ENCODE measurements around the gene DIDO1.

The DIDO1 gene

DNA sequence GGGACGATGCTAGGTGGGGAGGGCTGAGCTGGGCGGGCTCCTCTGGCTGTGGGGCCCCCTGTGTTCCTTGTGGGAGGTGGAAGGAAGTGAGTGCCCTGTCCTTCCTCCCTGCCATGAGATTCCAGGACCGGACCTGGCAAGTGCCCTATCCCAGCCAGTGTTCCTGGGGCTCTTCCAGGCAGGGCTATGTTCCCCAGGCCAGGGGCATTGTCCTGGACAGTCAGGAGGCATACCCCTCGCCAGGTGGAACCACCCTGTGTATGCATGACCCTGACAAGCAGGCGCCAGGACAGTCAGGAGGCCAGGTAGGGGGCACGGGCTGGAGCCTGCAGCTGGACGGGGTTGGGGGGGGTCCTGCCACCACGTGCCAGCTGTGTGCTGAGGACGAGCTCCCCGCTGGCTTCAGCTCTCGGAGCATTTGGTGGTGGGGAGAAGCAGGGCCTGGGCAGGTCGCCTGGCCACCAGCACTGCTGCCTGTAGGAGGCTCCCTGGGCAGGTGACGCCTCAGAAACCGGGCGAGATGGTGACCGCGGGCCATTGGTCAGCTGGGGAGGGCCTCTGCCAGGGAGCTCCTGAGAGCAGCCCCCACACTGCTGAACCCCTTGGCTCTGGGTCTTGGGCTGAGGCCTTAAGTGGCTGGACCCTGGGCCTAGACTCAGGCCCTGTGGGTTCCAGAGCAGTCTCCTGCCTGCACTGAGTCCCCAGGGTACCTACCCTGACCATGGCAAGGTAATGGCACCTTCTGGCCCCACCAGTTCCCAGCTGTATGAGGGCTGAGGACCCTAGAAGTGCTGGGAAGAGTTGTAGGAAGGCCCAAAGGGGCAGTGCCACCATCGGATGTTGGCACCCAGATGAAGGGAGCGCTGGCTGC lies 26.9 kb upstream of the DIDO1 start:
- Histone ChIP-seq H3K79me2 (ENCODE audit: insufficient read depth, low read length) (peaks cover 25% of the 10 kb centered on the region), H3K9me2 (replicated peaks; ENCODE audit: insufficient read depth, low read length) (no peaks in the 10 kb centered on the region), H3K4me2 (ENCODE audit: low read depth, low read length, poor library complexity, severe bottlenecking) (peak overlapping the region; percentile 98), H3F3A (ENCODE audit: insufficient read depth) (peaks cover 18% of the 10 kb centered on the region), H3K27me3 (ENCODE audit: low read length) (no peaks in the 10 kb centered on the region), H3K36me3 (ENCODE audit: low read length) (peaks cover 7% of the 10 kb centered on the region; the same call in 1 of the 2 replicates), H3K27ac (ENCODE audit: low read depth, low read length) (peak overlapping the region; percentile 94), H3K9ac (ENCODE audit: low read length) (peak overlapping the region; percentile 78), H4K20me1 (ENCODE audit: low read depth, low read length) (no peaks in the 10 kb centered on the region), H3K9me3 (ENCODE audit: insufficient read depth, low read length) (no peaks in the 10 kb centered on the region; the same call in 1 of the 2 replicates), H2AFZ (ENCODE audit: low read depth, low read length, severe bottlenecking) (peak overlapping the region; percentile 28), H3K4me3 (ENCODE audit: insufficient read depth, low read length, poor library complexity, severe bottlenecking) (peak overlapping the region; percentile 75)
- TF ChIP-seq, protein P1, sequence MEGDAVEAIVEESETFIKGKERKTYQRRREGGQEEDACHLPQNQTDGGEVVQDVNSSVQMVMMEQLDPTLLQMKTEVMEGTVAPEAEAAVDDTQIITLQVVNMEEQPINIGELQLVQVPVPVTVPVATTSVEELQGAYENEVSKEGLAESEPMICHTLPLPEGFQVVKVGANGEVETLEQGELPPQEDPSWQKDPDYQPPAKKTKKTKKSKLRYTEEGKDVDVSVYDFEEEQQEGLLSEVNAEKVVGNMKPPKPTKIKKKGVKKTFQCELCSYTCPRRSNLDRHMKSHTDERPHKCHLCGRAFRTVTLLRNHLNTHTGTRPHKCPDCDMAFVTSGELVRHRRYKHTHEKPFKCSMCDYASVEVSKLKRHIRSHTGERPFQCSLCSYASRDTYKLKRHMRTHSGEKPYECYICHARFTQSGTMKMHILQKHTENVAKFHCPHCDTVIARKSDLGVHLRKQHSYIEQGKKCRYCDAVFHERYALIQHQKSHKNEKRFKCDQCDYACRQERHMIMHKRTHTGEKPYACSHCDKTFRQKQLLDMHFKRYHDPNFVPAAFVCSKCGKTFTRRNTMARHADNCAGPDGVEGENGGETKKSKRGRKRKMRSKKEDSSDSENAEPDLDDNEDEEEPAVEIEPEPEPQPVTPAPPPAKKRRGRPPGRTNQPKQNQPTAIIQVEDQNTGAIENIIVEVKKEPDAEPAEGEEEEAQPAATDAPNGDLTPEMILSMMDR (IDR thresholded peaks at IDR 0.05; ENCODE audit: insufficient read depth, low read length, poor library complexity, severe bottlenecking) = no peak
- TF ChIP-seq EZH2phosphoT487 (conservative IDR thresholded peaks at IDR 0.05; ENCODE audit: low read length) = no peak

DNA sequence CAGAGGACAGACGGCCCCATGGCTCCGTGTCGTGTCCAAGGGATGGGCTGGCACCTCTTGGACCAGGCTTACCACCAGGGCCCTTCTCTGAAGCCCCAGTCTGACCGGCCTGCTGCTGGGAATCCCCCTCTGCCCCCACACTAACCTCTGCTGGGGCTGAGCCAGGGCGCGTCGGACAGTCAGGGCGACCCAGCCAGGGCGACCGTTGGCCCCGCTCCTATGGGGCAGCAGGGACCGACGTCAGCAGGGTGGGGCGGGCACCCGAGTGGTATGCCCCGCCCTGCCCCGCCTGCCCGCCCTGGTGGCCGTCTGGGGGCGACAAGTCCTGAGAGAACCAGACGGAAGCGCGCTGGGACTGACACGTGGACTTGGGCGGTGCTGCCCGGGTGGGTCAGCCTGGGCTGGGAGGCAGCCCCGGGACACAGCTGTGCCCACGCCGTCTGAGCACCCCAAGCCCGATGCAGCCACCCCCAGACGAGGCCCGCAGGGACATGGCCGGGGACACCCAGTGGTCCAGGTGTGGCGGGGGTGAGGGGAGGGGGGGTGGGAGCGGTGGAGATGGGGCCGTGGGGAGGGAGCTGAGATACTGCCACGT lies 26.2 kb upstream of the DIDO1 start, which contains the start of gene SLC17A9:
Gene SLC17A9 (plus strand): TSS at position 337 of the 595 bp plus-strand sequence. CDS start 122 bp downstream, at position 459.
- Histone ChIP-seq H3K36me3 (ENCODE audit: low read length) (peaks cover 9% of the 10 kb centered on the region; the same call in 1 of the 2 replicates), H3K4me3 (ENCODE audit: insufficient read depth, low read length, poor library complexity, severe bottlenecking) (peak within 1 kb of the TSS; percentile 75), H3K27ac (ENCODE audit: low read depth, low read length) (peak within 1 kb of the TSS; percentile 94), H3K9me3 (ENCODE audit: insufficient read depth, low read length) (no peaks in the 10 kb centered on the region; the same call in 1 of the 2 replicates), H3F3A (ENCODE audit: insufficient read depth) (peaks cover 18% of the 10 kb centered on the region), H3K79me2 (ENCODE audit: insufficient read depth, low read length) (peaks cover 25% of the 10 kb centered on the region), H3K9ac (ENCODE audit: low read length) (peak within 1 kb of the TSS; percentile 78), H4K20me1 (ENCODE audit: low read depth, low read length) (no peaks in the 10 kb centered on the region), H3K27me3 (ENCODE audit: low read length) (no peaks in the 10 kb centered on the region), H3K4me2 (ENCODE audit: low read depth, low read length, poor library complexity, severe bottlenecking) (peak within 1 kb of the TSS; percentile 98), H3K9me2 (replicated peaks; ENCODE audit: insufficient read depth, low read length) (no peaks in the 10 kb centered on the region), H2AFZ (ENCODE audit: low read depth, low read length, severe bottlenecking) (peak within 1 kb of the TSS; percentile 52)
- TF ChIP-seq, protein P1 (IDR thresholded peaks at IDR 0.05; ENCODE audit: insufficient read depth, low read length, poor library complexity, severe bottlenecking) = no peak

DNA sequence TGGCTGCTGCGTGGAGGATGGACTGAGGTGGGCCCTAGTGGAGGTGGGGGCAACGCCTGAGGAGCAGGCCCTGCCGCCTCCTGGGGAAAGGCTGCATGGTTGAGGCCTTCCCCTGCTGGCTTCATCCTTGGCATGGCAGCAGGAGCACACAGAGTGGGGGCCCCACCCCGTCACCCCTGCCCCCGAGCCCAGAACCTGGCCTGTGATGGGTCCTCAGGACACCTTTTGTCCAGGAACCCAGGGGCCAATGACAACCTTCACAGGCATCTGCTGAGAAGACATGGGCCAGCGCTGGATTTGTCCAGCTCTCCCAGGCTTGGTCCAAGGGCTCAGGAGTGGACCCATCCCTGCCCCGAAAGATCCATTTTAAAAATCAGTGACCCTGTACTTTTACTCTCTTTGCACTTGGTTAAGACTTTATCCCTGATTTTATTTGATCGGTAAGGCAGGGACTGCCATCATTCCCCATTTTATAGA lies 25.6 kb upstream of the DIDO1 start:
- Histone ChIP-seq H3K9me3 (ENCODE audit: insufficient read depth, low read length) (no peaks in the 10 kb centered on the region; the same call in 1 of the 2 replicates), H3K27me3 (ENCODE audit: low read length) (no peaks in the 10 kb centered on the region), H3K9ac (ENCODE audit: low read length) (peak overlapping the region; percentile 78), H4K20me1 (ENCODE audit: low read depth, low read length) (no peaks in the 10 kb centered on the region), H3K4me3 (ENCODE audit: insufficient read depth, low read length, poor library complexity, severe bottlenecking) (peak overlapping the region; percentile 75), H2AFZ (ENCODE audit: low read depth, low read length, severe bottlenecking) (peak overlapping the region; percentile 52), H3K4me2 (ENCODE audit: low read depth, low read length, poor library complexity, severe bottlenecking) (peak overlapping the region; percentile 98), H3K9me2 (replicated peaks; ENCODE audit: insufficient read depth, low read length) (no peaks in the 10 kb centered on the region), H3K27ac (ENCODE audit: low read depth, low read length) (peak overlapping the region; percentile 65), H3K36me3 (ENCODE audit: low read length) (peaks cover 12% of the 10 kb centered on the region; the same call in 1 of the 2 replicates), H3K79me2 (ENCODE audit: insufficient read depth, low read length) (peaks cover 27% of the 10 kb centered on the region), H3F3A (ENCODE audit: insufficient read depth) (peaks cover 18% of the 10 kb centered on the region)
- TF ChIP-seq, protein P1 (IDR thresholded peaks at IDR 0.05; ENCODE audit: insufficient read depth, low read length, poor library complexity, severe bottlenecking) = no peak
- no peak for TF ChIP-seq EZH2phosphoT487 (conservative IDR thresholded peaks at IDR 0.05; ENCODE audit: low read length)

Data from SU-DHL-6 (cell line).